ENCODE measurements around the gene CARMIL3.

- TF ChIP-seq CTCF (conservative IDR thresholded peaks at IDR 0.05; ENCODE audit: low read length) (no peak), EZH2phosphoT487 (IDR thresholded peaks at IDR 0.05; ENCODE audit: borderline replicate concordance, low read depth, low read length) (no peak)
Measured at GRCh38 chr14:24057271-24057670, 5.5 kb downstream of the CARMIL3 start.

Data from OCI-LY7 (cell line).